ENCODE results near the gene GPA33.
A peak's percentile ranks its signal among the peaks of the same experiment; 100 is the strongest.

Gene GPA33

GRCh38 chr1:167084757-167085156, 5.4 kb downstream of the GPA33 start:
- DNase-seq, result no peak

DNA sequence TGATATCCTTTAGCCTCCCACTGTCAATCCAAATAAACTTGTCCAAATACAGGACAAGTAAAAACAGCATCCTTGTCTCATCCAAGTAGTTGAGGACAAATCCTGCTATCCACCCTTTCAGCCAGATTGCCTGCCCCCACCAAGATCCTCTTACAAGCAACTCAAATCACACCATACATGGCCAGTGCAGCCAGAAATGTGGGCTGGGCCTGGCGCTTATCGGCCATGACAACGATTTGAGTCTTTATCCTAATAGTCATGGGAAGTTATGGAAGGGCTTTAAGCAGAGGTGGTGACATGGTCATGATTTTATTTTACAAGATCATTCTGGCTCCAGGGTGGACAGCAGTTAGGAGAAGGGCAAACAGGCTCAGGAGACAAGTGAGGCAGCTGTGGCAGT, 6.3 kb downstream of the GPA33 start:
- DNase-seq, result no peak

GRCh38 chr1:167083066-167083665, 7.0 kb downstream of the GPA33 start:
- no peak for DNase-seq

DNA sequence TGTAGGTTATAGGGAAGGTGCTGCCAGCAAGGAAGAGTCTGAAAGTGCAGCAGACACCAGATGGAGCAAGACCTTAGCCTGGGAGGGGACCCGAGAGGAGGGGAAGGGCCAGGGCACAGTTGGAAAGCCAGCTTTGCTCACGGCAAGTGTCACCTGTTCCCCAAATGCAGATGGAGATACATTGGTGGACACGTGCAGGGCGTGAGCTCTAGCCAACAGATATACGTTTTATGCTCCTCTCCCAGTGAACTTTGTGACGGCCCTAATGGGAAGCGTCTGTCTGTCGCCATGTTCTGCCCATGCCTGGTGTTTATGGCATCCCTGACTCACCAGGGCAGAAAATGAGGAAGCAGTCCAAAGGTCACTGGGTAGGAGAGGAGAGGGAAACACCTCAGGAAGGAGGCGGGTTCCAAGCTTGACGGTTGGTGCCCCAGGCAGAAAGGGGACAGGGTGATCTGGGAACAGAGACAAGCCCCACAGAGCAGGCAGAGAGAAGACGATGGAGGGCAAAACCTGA, 7.6 kb downstream of the GPA33 start:
- no peak for DNase-seq

- no peak for DNase-seq
Measured at GRCh38 chr1:167081594-167082156, 8.5 kb downstream of the GPA33 start.

DNA sequence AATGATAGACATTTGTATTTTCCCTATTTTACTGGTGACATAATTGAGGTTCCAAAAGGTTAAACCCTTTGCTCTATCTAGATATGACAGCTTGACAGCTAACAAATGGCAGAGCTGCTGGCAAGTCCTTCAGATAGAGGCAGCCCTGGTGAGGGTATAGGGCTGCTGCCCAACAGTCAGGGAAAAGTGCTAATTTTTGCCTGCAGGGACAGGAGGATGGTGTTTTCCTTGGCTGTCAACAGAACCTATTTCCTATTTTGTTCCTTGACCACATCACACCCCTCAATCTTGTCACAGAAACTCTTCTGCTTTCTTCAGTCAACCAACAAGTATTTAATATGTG, 12.3 kb downstream of the GPA33 start:
- no peak for DNase-seq

DNA sequence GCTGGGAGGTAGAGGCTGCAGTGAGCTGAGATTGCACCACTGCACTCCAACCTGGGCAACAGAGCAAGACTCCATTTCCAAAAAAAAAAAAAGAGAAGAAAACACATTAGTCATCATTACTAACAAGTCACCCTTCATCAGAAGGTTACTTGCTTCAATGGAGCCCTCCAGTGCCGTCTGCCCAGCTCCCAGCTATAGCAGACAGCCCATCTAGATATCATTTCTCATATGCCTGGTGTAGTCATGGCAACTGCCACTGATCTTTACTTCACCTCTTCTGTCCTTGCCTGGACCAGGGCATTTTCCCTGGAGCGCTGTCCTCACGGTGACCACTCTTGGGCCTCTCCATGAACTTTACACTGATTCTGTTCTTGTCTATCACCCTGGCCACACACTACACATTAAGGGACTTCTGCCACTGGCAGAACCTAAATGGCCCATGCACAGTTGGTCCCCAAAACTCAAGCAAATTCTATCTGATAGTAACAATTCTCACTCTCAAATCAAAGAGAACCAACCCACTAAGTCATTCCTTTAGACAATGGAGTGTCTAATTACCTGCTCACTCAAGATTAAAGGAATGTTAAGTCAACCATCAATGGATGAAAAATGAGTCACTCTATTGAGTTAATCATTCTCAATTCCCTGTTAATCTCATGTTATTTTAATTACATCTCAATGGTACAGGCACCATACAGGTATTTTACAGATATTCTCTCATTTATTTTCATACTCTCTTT, 12.9 kb downstream of the GPA33 start:
- no peak for DNase-seq

- no peak for DNase-seq
Measured at GRCh38 chr1:167076136-167076710, 14.0 kb downstream of the GPA33 start.

GRCh38 chr1:167071286-167071685, 18.9 kb downstream of the GPA33 start:
- DNase-seq, result no peak

DNA sequence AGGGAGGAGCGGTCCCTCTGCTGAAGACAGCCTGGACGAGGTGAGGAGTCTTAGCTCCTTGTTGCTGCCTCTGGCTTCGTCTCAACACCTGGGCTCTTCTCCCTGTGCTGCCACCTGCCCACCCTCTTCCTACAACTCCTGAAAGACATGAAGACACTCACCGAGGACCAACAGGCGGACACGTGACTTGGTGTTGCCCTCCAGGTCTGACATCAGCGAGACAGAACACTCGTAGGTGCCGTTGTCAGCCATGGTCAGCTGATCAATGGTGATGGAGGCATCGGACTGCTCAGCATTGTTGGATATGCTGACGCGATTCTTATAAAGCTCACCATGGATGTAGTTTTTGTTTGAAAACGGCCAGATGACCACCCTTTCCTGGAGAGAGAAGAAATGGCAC, 21.4 kb downstream of the GPA33 start:
- DNase-seq, result no peak

GRCh38 chr1:167067904-167068303, 22.3 kb downstream of the GPA33 start:
- DNase-seq, result no peak

GRCh38 chr1:167066333-167067122, 23.6 kb downstream of the GPA33 start:
- no peak for DNase-seq

DNA sequence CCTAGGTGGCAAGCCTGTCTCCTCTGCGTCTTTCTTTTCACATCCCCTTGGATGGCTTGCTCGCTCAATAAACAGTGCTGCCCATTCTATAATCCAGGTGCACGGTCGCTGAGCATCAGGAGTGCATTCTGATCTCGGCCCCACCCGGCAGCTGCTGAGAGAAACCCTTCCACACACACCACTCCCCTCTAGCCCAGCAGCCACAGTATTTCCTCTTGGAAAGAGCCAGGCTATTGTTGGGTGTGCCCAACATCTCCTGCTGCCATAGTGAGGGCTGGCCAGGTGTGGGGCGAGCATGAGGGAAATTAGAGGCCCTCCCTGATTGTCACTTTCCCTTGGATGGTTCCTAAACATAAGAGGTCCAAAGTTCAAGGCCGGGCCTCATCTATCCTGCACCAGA, 24.7 kb downstream of the GPA33 start:
- no peak for DNase-seq

DNA sequence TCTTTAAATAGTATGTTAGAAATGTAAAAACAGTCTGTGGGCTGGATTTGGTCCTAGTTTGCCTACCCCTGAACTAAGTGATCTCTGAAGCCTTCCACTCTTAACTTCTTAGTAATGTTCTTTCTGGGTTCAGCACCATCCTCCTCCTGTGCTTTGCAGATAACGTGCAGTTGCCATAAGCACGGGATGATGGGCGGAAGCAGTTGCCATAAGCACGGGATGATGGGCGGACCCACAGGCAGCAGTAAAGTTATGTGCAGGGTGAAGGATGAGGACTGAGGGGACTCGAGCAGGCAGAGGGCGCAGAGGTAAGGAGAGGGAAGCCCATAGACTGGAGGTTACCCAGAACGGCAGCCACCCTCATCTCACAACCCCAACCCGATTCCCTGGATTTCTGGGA, 25.6 kb downstream of the GPA33 start:
- no peak for DNase-seq

GRCh38 chr1:167061073-167061464, 29.1 kb downstream of the GPA33 start:
- DNase-seq, result no peak

DNA sequence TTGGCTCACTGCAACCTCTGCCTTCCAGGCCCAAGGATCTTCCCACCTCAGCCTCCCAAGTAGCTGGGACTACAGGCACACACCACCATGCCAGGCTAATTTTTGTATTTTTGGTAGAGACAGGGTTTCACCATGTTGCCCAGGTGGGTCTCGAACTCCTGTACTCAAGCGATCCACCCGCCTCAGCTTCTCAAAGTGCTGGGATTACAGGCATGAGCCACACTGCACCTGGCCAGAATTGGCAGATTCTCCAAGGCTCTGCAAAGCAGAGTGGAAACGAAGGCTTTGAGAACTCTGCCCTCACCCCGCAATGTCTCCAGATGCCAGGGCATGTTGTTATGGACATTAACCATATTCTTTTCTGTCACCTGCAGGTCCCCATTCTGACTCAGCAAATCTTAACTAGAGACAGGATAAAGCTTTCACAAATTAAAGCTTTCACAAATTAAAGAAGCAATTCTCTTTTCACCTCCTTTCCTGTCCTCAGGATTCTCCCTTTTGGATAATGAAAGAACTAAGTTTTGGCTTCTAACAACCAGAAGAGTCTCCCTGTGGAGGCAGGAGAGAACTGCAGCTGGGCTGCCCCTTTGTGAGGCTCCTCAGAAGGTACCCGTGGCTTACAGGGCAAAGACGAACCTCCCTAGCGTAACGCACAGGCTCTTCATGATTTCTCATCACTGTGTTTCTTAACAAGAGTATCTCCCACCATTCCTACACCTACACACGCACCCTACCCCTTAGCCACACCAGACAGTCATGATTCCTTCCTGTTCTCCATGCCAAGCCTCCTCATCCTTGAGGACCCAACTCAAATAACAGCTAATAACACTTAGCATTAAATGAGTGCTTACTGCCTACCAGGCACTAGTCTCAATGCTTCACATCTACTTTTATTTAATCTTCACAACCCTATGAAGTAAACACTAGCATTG, 29.8 kb downstream of the GPA33 start:
- DNase-seq, result no peak

GRCh38 chr1:167059809-167060107, 30.4 kb downstream of the GPA33 start:
- no peak for DNase-seq

DNA sequence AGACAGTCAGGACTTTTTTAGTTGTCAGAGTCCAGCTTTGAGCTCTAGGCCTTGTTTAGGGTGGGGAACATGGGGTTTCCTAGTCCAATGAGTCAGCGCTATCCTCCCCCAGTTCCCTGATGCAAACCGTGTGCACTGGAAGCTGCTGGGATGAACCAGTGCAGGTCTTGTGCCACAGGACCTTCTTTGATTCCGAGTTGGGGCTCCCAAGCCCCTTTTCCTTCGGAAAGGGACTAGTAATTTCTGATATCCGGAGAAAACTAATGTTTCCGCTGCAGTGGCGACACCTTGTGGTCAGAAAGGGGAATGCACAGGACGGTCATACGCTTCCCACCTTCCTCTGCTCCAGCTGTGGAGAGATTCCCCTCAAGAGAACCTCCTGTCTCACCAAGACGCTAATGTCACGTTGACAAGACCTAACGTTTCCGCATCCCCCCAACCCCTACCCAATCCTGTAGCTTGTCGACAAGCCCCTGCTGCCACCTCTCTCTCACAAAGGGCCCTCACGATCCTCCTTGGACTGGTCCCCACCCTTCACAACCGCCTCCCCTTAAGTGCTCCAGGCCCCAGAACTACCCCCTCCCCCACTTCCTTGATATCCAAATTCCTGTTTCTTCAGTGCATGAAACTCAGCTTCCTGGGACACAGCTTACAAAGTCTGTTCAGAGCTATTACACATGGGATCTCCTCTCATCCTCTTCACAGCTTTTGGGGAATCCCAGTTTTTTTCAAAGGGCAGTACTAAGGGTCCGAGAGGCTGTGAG, 30.9 kb downstream of the GPA33 start:
- peak; percentile 0 for DNase-seq

DNA sequence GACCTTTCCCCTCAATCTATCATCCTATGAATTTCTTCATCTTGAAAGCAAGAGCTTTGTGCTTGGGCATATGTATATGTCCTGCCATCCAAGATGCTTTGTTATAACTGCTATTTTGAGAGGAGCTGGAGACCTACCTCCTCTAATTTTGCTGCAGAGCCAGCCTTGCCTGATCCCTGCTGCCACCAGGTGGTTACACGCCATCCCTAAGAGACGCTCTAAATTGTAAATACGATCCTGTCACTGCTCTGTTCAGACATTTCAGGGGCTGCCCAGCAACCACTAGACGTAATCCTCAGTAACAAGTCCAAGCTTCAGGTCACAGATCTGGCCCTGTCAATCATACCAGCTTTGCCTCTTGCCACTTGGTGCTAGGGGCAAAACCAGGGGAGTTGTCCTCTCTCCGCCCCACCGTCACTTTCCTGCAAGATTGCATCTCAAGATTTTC, 32.9 kb downstream of the GPA33 start:
- peak; percentile 0 for DNase-seq

- DNase-seq, result no peak
Measured at GRCh38 chr1:167056529-167057231, 33.5 kb downstream of the GPA33 start.

All from NCI-H2029 treated with DMSO at 0.1 percent for 48 hours (cell line).